ENCODE data around the gene RTN4IP1.
"Not testable (repeated sequence)": the region's sequence is repeated elsewhere in the genome, so short reads cannot be mapped to it uniquely, and the experiment has no call there.

Gene RTN4IP1

GRCh38 chr6:106629103-106629858 lies at the start of gene RTN4IP1, which contains the start of gene QRSL1:
RTN4IP1 (minus strand) TSS chr6:106629498; CDS start chr6:106629021, 477 bp downstream.
QRSL1 (plus strand) TSS chr6:106629578; CDS start chr6:106629682, 104 bp downstream.
- DNase-seq = peak; percentile 89

GRCh38 chr6:106677282-106677681 lies 48.0 kb upstream of the RTN4IP1 start:
- DNase-seq = no peak

DNA sequence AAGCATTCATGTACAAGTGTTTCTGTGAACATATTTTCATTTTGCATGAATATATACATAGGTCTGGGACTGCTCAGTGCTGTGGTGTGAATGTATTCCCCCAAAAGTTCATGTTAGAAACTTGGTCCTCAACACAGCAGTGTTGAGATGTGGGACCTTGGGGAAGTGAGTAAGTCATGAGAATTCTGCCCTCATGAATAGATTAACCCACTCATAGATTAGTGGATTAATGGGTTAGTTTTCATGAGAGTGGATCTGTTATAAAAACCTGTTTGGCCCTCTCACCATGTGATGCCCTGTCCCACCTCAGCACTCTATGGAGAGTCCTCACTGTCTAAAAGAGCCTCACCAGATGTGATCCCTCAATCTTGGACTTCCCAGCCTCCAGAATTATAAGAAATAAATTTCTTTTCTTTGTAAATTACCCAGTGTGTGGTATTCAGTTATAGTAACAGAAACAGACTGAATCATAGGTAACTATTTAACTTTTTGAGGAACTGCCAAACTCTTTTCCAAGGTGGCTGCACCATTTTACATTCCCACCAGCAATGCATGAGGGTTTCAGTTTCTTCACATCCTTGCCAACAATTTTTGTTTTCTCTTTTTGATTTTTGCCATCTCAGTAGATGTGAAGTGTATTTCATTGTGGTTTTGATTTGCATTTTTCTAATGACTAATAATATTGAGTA lies 45.4 kb upstream of the RTN4IP1 start:
- no peak for DNase-seq

- DNase-seq = no peak
Observed at GRCh38 chr6:106671651-106672050, 42.4 kb upstream of the RTN4IP1 start.

- DNase-seq = peak; percentile 16
Observed at GRCh38 chr6:106670236-106670635, 40.9 kb upstream of the RTN4IP1 start.

DNA sequence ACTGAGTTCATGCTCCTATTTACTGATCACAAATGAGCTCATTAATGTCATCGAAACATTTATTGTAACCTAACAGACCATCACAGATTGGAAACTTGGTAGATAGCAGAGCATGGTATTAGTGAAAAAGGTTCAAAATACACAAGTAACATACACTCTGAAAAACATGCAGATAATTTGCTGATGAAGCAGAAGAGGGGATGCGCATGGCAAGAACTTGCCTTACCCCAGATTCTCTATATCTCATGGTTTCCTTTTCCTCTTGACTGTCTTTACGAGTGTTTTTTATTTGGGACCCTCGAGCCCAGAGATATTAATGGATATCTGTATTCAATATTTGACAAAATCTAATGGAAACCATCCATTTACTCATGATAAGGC lies 37.7 kb upstream of the RTN4IP1 start:
- no peak for DNase-seq

GRCh38 chr6:106666282-106667021 lies 37.2 kb upstream of the RTN4IP1 start:
- peak; percentile 66 for DNase-seq

- DNase-seq = no peak
Observed at GRCh38 chr6:106662458-106662857, 33.2 kb upstream of the RTN4IP1 start.

DNA sequence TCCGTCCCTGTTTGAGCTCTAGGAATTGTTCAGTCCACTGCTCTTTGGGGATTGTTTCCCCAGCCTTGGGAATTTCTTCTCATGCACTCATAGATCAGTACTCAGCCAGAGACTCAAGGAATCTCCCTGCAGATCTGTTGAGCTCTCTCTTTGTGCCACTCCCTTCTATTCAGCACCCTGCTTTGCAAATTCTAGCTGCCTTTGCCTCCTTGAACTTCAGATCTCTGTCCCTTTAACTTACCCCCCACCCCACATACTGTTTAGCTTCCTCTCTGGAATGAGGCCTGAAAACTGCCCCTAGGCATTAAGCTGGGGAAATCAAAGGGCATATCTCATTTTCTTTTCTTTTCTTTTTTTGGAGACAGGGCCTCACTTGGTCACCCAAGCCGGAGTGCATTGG lies 30.6 kb upstream of the RTN4IP1 start:
- no peak for DNase-seq

GRCh38 chr6:106658469-106658868 lies 29.2 kb upstream of the RTN4IP1 start:
- no peak for DNase-seq

DNA sequence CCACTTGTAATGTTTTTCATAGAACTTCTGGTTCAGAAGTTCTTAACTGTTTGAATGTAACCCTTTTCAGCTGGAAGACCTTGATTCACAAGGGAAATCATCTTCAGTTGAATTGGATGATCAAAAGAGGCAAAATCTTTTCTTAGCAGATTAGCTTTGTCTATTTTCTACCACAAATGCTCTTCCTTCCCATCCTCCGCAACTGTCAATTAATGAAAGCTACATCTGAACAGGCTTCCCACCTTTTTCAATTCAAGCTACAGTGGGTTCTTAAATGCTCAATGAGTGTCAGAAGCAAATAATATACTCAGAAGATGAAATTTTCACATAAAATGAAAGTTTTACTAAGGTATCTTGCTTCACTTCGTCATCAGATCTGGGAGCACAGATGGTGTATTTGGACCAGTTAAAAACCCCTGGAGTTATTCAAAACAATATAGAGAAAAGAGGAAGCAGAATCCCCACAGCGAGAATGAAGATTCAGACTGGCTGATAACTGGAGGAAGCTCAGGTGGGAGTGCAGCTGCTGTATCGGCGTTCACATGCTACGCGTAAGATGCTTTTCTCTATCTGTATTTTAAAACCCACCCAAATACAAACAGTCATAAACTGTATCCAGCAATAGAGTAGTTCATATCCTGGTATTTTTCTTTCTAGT lies 19.5 kb upstream of the RTN4IP1 start:
- DNase-seq = no peak

- no peak for DNase-seq
Observed at GRCh38 chr6:106643061-106643460, 13.8 kb upstream of the RTN4IP1 start.

- no peak for DNase-seq
Observed at GRCh38 chr6:106642476-106642875, 13.2 kb upstream of the RTN4IP1 start.

DNA sequence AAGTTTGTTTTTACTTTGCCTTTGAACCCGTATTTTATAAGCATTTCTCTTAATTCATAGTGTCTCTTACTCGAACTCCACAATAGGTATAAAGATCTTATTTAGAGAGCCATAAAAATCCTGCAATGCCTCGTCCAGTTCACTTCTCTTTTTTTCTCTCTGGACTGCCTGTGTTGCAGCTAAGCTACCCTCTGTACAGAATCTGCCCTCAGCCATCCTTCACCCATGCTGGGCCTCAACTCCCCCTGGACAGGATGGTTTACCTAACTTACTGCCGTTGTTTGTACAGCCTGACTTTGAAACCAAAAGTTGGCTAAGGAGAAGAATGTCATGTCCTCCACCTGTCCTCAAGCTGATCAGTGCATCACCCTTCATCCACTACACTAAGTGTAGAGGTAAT lies 10.5 kb upstream of the RTN4IP1 start:
- no peak for DNase-seq

DNA sequence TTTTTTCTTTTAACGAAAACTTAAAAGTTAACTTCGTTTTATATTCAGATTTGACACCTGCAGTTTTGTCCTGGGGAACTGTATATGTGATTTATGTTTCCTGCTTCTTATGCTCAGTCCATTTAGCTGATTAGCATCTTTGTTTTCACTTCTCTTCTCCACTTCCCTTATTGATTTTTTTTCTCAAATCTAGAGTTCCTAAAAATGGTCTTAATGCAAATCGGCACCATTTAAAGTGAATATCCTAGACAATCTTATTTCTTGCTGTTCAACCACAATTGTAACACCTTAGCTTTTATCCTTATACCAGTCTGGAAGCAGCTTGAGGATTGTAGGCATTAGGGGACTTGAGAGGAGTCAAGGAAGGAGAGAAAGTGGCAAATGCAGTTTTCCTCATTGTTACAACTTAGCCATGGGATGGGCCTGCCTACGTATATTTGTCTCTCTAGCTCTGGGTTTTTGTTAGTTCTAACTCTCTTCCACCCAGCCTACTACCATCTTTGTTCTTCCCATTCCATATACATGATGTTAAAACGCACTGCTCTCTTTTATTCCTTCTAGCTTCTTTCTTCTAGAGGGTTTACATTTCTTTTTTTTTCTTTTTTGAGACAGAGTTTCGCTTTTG lies 8.5 kb upstream of the RTN4IP1 start:
- DNase-seq = no peak

GRCh38 chr6:106637051-106637716 lies 7.9 kb upstream of the RTN4IP1 start:
- no peak for DNase-seq

DNA sequence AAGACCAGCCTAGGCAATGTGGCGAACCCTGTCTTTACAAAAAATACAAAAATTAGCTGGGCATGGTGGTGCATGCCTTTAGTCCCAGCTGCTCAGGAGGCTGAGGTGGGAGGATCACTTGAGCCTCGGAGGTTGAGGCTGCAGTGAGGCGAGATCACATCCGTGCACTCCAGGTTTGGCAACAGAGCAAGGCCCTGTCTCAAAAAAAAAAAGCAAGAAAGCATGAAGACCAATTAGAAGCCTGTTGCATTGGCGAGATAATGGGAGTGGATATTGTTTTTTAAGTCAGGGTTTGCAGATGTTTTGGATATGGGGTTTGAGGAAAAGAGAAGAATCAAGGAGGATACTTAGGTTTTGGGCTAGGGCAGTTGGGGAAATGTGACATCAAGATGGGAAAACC lies 5.3 kb upstream of the RTN4IP1 start:
- no peak for DNase-seq

GRCh38 chr6:106631346-106631745 lies 2.0 kb upstream of the RTN4IP1 start:
- DNase-seq = no peak

DNA sequence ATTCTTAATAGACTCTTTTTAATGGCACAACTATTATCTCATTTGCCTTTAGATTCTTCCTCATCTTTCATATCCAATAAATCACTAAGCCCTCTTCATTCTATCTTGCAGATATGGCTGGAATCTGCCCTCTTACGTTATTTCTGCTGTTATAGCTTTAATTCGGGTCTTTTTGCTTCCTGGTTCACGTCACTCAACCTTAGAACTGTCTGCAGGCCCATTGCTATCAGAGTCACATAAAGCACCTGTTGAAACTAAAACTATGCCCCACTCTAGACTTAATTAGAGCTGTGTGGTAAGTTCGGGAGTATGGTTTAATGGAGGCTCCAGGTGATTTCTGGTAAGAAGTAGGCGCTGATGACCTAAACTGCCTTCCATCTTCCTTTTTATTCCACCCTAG lies 1.1 kb upstream of the RTN4IP1 start:
- no peak for DNase-seq

DNA sequence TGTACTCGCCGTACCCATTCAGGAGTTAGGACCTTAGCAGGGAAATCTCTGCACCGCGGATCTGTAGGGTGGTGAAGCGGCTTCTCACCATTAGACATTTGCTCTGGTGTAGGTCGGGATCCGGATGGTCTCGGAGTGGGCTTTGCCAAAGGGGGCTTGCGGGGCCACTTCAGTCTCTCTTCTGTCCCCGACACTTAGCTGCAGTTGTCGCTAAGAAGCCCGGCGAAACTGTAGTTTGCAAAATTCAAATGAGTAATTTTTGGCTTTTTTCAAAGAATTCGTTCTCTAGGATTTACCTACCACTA lies 513 bp upstream of the RTN4IP1 start:
- DNase-seq = no peak

GRCh38 chr6:106628658-106629102 lies 618 bp downstream of the RTN4IP1 start:
- no peak for DNase-seq

- not testable (repeated sequence) for DNase-seq
Observed at GRCh38 chr6:106627760-106628159, 1.5 kb downstream of the RTN4IP1 start.
